DND-41 (cell line): ENCODE results near the gene DNER.

Experiments
- ATAC-seq: fragments of 200-7000 bp; cut with Tn5 transposase; 3 replicates; pipeline ENCODE4 v1.9.1; 2021; ENCODE audit warnings: low read depth; ENCODE audit not compliant: insufficient read depth
- DNase-seq: peaks from one replicate; pipeline ENCODE4 v3.0.0-alpha.2; 2020
- H2AFZ ChIP-seq: 2 replicates; pipeline ENCODE4 v1.6.0; 2012; ENCODE audit warnings: low read depth, low read length
- H3K27ac ChIP-seq: 2 replicates; pipeline ENCODE4 v1.5.1; 2012; ENCODE audit warnings: low read length, inconsistent platforms
- H3K27me3 ChIP-seq: fragments of 200-600 bp; sonication (generic); 2 replicates; pipeline ENCODE4 v1.6.0; 2012; ENCODE audit warnings: low read length, mild to moderate bottlenecking, inconsistent platforms; ENCODE audit not compliant: insufficient read depth, poor library complexity
- H3K36me3 ChIP-seq: 2 replicates; pipeline ENCODE4 v1.5.1; 2012; ENCODE audit warnings: low read length, inconsistent platforms; ENCODE audit not compliant: insufficient read depth
- H3K4me1 ChIP-seq: 2 replicates; pipeline ENCODE4 v1.5.1; 2012; ENCODE audit warnings: mild to moderate bottlenecking, low read length; ENCODE audit not compliant: insufficient read depth
- H3K4me2 ChIP-seq: 2 replicates; pipeline ENCODE4 v1.6.0; 2012; ENCODE audit warnings: mild to moderate bottlenecking, moderate library complexity, low read length, inconsistent platforms; ENCODE audit not compliant: insufficient read depth
- H3K4me3 ChIP-seq, 2 experiments: fragments of 200-600 bp in 1 of 2; shearing (Covaris generic) in 1 of 2; 2 replicates each; pipeline ENCODE4 v1.5.1; 2012 to 2016; ENCODE audit warnings: inconsistent platforms in 2 of 2, low read length in 2 of 2, mild to moderate bottlenecking in 2 of 2, low read depth in 1 of 2, moderate library complexity in 1 of 2
- H3K79me2 ChIP-seq: 2 replicates; pipeline ENCODE4 v1.6.0; 2012; ENCODE audit warnings: low read length, inconsistent platforms; ENCODE audit not compliant: insufficient read depth
- H3K9ac ChIP-seq: 2 replicates; pipeline ENCODE4 v1.6.0; 2012; ENCODE audit warnings: low read depth, mild to moderate bottlenecking, inconsistent platforms, low read length, moderate library complexity
- H3K9me3 ChIP-seq: 2 replicates; pipeline ENCODE4 v1.5.1; 2012; ENCODE audit warnings: low read length, moderate library complexity, mild to moderate bottlenecking, inconsistent platforms; ENCODE audit not compliant: insufficient read depth, severe bottlenecking
- H4K20me1 ChIP-seq: 2 replicates; pipeline ENCODE4 v1.6.0; 2012; ENCODE audit warnings: low read length; ENCODE audit not compliant: insufficient read depth
- CTCF ChIP-seq: IDR thresholded peaks from 2 replicates; pipeline ENCODE4 v1.5.1; 2012; ENCODE audit warnings: borderline replicate concordance, low read length, moderate library complexity, mild to moderate bottlenecking; ENCODE audit not compliant: poor library complexity, severe bottlenecking; ENCODE audit errors: extremely low read depth
- EZH2 ChIP-seq: IDR thresholded peaks from 3 replicates; pipeline ENCODE4 v1.6.1; 2012; ENCODE audit warnings: borderline replicate concordance, low read depth, mild to moderate bottlenecking, moderate library complexity, low read length, inconsistent platforms; ENCODE audit not compliant: severe bottlenecking

Gene DNER

GRCh38 chr2:229610872-229611271, 103.5 kb downstream of the DNER start:
- no peak for ATAC-seq
- no peak for TF ChIP-seq EZH2
- no peak for TF ChIP-seq CTCF
- H3K9me3 ChIP-seq = no peaks in the 10 kb centered on the region
- peaks cover 2% of the 10 kb centered on the region for H3K27me3 ChIP-seq
- H3K36me3 ChIP-seq = no peaks in the 10 kb centered on the region
- no peaks in the 10 kb centered on the region for H3K79me2 ChIP-seq
- H2AFZ ChIP-seq = no peak overlapping the region
- H3K4me1 ChIP-seq = no peaks in the 10 kb centered on the region
- no peak overlapping the region for H3K27ac ChIP-seq
- H3K9ac ChIP-seq = no peak overlapping the region
- no peak overlapping the region for H3K4me2 ChIP-seq
- H3K4me3 ChIP-seq = no peak overlapping the region
- no peaks in the 10 kb centered on the region for H4K20me1 ChIP-seq
- DNase-seq = no peak

GRCh38 chr2:229610333-229610732, 104.0 kb downstream of the DNER start:
- no peaks in the 10 kb centered on the region for H4K20me1 ChIP-seq
- H3K9me3 ChIP-seq = no peaks in the 10 kb centered on the region
- no peak overlapping the region for H3K4me2 ChIP-seq
- no peaks in the 10 kb centered on the region for H3K79me2 ChIP-seq
- H3K27ac ChIP-seq = no peak overlapping the region
- H3K4me1 ChIP-seq = no peaks in the 10 kb centered on the region
- H3K4me3 ChIP-seq = no peak overlapping the region
- ATAC-seq = no peak
- H3K9ac ChIP-seq = no peak overlapping the region
- no peaks in the 10 kb centered on the region for H3K36me3 ChIP-seq
- peaks cover 2% of the 10 kb centered on the region for H3K27me3 ChIP-seq
- TF ChIP-seq CTCF (no peak), EZH2 (no peak)
- no peak for DNase-seq
- no peak overlapping the region for H2AFZ ChIP-seq

GRCh38 chr2:229601936-229602335, 112.4 kb downstream of the DNER start:
- Histone ChIP-seq H2AFZ (no peak overlapping the region), H3K27ac (no peak overlapping the region), H3K4me1 (no peaks in the 10 kb centered on the region), H3K9ac (no peak overlapping the region), H3K4me2 (no peak overlapping the region), H4K20me1 (no peaks in the 10 kb centered on the region), H3K27me3 (no peaks in the 10 kb centered on the region), H3K9me3 (no peaks in the 10 kb centered on the region), H3K79me2 (no peaks in the 10 kb centered on the region), H3K4me3 (no peak overlapping the region), H3K36me3 (no peaks in the 10 kb centered on the region)
- DNase-seq (no peak), ATAC-seq (no peak)
- TF ChIP-seq CTCF = no peak
- TF ChIP-seq EZH2 = no peak

DNA sequence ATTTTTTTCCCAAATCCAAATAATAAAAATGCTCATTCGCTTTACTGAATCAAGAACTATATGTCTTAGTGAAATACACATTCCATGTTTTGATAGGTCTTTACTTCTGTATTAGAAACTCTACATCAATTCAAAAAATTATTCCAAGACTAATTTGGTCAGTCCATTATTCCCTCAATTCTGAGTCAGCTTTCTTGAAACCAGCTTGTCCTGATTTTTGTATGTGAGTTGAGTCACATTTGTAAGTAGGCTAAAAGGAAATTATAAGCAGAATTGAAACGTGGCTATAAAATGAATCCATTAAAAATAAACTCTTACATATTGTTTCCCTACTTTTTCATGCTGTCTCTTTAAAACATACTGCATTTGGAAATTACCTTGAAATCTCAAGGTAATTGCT, 113.0 kb downstream of the DNER start:
- no peak for TF ChIP-seq EZH2
- no peak for ATAC-seq
- H3K27me3 ChIP-seq = no peaks in the 10 kb centered on the region
- no peak for DNase-seq
- H3K9ac ChIP-seq = no peak overlapping the region
- H3K79me2 ChIP-seq = no peaks in the 10 kb centered on the region
- H3K4me3 ChIP-seq = no peak overlapping the region
- H3K27ac ChIP-seq = no peak overlapping the region
- no peaks in the 10 kb centered on the region for H3K4me1 ChIP-seq
- H3K36me3 ChIP-seq = no peaks in the 10 kb centered on the region
- H4K20me1 ChIP-seq = no peaks in the 10 kb centered on the region
- no peak overlapping the region for H2AFZ ChIP-seq
- H3K4me2 ChIP-seq = no peak overlapping the region
- no peaks in the 10 kb centered on the region for H3K9me3 ChIP-seq
